ENCODE data around the gene ENPP6.

DNA sequence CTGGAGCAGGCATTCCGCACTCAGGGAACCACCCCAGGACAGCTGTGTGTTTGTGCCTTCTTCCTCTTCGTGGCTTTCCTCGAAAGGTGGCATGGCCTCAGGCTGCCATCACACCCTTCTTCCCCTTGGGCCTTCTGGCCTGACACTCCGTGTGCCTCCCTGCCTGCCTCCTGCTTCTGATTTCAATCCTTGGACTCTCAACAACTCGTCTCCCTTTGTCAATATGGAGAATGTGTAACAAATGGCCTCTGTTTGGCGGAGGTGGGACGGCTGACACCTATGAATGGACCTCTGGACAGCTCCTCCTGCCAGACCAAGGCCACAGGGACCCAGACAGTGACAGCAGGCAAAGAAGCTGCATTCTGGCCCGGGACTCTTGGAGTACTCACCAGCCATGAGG, 137.0 kb downstream of the ENPP6 start:
- TF ChIP-seq, protein P1, sequence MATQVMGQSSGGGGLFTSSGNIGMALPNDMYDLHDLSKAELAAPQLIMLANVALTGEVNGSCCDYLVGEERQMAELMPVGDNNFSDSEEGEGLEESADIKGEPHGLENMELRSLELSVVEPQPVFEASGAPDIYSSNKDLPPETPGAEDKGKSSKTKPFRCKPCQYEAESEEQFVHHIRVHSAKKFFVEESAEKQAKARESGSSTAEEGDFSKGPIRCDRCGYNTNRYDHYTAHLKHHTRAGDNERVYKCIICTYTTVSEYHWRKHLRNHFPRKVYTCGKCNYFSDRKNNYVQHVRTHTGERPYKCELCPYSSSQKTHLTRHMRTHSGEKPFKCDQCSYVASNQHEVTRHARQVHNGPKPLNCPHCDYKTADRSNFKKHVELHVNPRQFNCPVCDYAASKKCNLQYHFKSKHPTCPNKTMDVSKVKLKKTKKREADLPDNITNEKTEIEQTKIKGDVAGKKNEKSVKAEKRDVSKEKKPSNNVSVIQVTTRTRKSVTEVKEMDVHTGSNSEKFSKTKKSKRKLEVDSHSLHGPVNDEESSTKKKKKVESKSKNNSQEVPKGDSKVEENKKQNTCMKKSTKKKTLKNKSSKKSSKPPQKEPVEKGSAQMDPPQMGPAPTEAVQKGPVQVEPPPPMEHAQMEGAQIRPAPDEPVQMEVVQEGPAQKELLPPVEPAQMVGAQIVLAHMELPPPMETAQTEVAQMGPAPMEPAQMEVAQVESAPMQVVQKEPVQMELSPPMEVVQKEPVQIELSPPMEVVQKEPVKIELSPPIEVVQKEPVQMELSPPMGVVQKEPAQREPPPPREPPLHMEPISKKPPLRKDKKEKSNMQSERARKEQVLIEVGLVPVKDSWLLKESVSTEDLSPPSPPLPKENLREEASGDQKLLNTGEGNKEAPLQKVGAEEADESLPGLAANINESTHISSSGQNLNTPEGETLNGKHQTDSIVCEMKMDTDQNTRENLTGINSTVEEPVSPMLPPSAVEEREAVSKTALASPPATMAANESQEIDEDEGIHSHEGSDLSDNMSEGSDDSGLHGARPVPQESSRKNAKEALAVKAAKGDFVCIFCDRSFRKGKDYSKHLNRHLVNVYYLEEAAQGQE (IDR thresholded peaks at IDR 0.05; ENCODE audit: low read depth) = no peak
- no peak for TF ChIP-seq TCF12 (IDR thresholded peaks at IDR 0.05; ENCODE audit: low read depth)
- TF ChIP-seq RAD21 (IDR thresholded peaks at IDR 0.05; ENCODE audit: low read depth) = no peak
- no peak for TF ChIP-seq FOXM1 (IDR thresholded peaks at IDR 0.05; ENCODE audit: borderline replicate concordance, low read depth)
- no peak for TF ChIP-seq EP300 (IDR thresholded peaks at IDR 0.05; ENCODE audit: borderline replicate concordance)
- TF ChIP-seq, protein P2, sequence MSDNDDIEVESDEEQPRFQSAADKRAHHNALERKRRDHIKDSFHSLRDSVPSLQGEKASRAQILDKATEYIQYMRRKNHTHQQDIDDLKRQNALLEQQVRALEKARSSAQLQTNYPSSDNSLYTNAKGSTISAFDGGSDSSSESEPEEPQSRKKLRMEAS (IDR thresholded peaks at IDR 0.05) = no peak
- no peak for TF ChIP-seq TEAD4 (IDR thresholded peaks at IDR 0.05)
